Measurements from ENCODE around the gene LSM2. TPM values are rescaled to one million over a fixed set of nuclear protein-coding genes. Genes with fewer than 3 reads are reported as not detected.

LSM2 gene
- total and polyA plus RNA-seq, 9 of the 15 experiments (the other 6 are each of a cell fraction or from before 2014, with no cell fraction given), result 154 to 407 (median 223) TPM

DNA sequence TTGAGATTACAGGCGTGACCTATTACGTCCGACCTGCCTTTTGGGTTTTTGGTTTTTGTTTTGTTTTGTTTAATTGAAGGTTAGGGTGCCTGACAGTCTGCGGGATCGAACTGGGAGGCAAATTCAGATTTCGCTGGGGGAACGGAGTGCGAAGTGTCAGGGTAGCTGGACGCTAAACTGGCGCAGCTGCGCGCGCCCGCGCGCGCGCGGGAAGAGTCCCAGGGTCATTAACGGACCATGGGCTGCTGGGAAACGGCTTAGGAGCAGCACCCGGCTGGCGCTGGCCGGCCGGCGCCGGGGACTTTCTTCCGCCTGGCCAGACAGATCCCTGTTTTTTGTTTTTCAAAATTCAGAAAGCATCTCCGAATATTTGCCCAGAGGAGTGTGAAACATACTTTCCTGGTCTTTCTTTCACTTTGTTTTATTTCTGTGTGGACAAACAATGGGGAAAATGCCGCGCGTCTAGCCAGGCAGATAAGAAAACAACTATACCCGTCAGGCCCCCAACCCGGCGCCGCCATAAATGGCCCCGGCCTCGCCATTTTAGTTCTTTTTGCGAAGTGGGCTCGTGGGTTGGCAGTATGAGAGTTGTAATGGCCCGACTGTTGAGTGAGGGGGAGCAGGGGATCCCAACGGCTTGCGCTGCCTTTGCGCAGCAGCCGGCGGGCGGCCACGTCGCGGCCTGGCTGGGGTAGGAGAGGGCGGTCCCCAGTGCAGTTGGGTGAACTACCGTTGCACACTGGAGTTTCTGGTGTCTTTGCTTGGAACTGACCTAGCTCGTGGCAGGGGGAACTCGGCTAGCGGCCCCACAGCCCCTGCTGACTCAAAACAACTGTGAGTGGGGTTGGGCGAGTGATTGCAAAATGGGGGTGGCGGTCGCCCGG, 27.8 kb upstream of the LSM2 start (continued):
- no peak; the same call in 1 of the 2 replicates for TF ChIP-seq HOXB6 (CRISPR knock-in tag; IDR thresholded peaks at IDR 0.05; ENCODE audit: borderline replicate concordance)
- TF ChIP-seq E2F8 (IDR thresholded peaks at IDR 0.05; ENCODE audit: low read depth, partially characterized antibody), result peak; percentile 95
- no peak; the same call in none of the 2 replicates for TF ChIP-seq IRF9 (tag; IDR thresholded peaks at IDR 0.05)
- TF ChIP-seq, protein P1, sequence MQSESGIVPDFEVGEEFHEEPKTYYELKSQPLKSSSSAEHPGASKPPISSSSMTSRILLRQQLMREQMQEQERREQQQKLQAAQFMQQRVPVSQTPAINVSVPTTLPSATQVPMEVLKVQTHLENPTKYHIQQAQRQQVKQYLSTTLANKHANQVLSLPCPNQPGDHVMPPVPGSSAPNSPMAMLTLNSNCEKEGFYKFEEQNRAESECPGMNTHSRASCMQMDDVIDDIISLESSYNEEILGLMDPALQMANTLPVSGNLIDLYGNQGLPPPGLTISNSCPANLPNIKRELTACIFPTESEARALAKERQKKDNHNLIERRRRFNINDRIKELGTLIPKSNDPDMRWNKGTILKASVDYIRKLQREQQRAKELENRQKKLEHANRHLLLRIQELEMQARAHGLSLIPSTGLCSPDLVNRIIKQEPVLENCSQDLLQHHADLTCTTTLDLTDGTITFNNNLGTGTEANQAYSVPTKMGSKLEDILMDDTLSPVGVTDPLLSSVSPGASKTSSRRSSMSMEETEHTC (IDR thresholded peaks at IDR 0.05), result no peak
- TF ChIP-seq CLOCK (CRISPR knock-in tag; IDR thresholded peaks at IDR 0.05; ENCODE audit: borderline replicate concordance), result no peak; the same call in 1 of the 2 replicates
- TF ChIP-seq, protein P2, sequence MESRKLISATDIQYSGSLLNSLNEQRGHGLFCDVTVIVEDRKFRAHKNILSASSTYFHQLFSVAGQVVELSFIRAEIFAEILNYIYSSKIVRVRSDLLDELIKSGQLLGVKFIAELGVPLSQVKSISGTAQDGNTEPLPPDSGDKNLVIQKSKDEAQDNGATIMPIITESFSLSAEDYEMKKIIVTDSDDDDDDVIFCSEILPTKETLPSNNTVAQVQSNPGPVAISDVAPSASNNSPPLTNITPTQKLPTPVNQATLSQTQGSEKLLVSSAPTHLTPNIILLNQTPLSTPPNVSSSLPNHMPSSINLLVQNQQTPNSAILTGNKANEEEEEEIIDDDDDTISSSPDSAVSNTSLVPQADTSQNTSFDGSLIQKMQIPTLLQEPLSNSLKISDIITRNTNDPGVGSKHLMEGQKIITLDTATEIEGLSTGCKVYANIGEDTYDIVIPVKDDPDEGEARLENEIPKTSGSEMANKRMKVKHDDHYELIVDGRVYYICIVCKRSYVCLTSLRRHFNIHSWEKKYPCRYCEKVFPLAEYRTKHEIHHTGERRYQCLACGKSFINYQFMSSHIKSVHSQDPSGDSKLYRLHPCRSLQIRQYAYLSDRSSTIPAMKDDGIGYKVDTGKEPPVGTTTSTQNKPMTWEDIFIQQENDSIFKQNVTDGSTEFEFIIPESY (CRISPR knock-in tag; IDR thresholded peaks at IDR 0.05), result 0 out of 2 replicates have a peak, but pooled peaks have one; percentile 3
- peak; percentile 93; the same call in 1 of the 2 replicates for TF ChIP-seq SRSF3 (IDR thresholded peaks at IDR 0.05; ENCODE audit: insufficient read depth, low read length)
- TF ChIP-seq NONO (IDR thresholded peaks at IDR 0.05; ENCODE audit: low read depth in 2 of 2, low read length in 1 of 2), result peak in 1 of 2 experiments; percentile 93; a peak in 2 of 4 replicates
- TF ChIP-seq HCFC1 (IDR thresholded peaks at IDR 0.05; ENCODE audit: low read depth, low read length), result peak; percentile 50; the same call in 1 of the 2 replicates
- no peak; the same call in 1 of the 2 replicates for TF ChIP-seq ATF1 (CRISPR knock-in tag; IDR thresholded peaks at IDR 0.05)
- peak; percentile 81 for TF ChIP-seq ATF1 (tag; IDR thresholded peaks at IDR 0.05)
- TF ChIP-seq MTA2 (IDR thresholded peaks at IDR 0.05; ENCODE audit: low read depth), result no peak
- peak; percentile 85; the same call in 1 of the 2 replicates for TF ChIP-seq HOMEZ (CRISPR knock-in tag; IDR thresholded peaks at IDR 0.05)
